ENCODE results near the gene TM9SF1.

The TM9SF1 gene

DNA sequence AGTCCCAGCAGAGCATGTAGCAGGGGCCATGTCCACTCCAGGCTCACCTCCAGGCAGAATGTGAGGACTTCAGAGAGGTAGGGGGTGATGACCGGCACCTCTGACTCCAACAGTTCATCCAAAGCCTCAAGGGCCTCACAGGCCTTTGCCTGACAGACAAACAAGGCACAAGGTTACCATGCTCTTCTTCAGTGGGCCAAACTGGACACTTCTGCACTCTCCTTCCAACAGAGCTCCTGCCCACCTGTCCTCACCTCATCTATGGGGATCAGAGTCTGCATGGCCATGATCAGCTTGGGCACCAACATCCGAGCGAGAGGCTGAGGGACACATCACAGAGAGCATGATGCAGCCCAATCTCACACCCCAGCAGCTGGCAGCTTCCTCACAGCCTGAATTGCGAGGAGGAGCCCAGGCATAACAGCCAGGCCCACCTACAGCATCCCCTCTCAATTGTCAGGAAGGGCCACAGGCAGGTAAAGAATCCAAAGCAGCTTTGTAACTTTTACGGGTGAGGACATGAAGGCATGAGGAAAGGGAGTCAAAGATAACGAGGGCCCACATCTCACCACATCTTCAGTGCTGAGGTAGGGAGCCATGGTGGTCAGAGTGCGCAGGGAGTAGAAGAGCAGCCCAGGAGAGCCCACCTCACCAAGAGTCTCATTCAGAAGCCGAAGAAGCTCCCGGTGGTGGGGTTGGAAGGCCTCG, 8.3 kb downstream of the TM9SF1 start:
- TF ChIP-seq, protein P1, sequence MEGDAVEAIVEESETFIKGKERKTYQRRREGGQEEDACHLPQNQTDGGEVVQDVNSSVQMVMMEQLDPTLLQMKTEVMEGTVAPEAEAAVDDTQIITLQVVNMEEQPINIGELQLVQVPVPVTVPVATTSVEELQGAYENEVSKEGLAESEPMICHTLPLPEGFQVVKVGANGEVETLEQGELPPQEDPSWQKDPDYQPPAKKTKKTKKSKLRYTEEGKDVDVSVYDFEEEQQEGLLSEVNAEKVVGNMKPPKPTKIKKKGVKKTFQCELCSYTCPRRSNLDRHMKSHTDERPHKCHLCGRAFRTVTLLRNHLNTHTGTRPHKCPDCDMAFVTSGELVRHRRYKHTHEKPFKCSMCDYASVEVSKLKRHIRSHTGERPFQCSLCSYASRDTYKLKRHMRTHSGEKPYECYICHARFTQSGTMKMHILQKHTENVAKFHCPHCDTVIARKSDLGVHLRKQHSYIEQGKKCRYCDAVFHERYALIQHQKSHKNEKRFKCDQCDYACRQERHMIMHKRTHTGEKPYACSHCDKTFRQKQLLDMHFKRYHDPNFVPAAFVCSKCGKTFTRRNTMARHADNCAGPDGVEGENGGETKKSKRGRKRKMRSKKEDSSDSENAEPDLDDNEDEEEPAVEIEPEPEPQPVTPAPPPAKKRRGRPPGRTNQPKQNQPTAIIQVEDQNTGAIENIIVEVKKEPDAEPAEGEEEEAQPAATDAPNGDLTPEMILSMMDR (IDR thresholded peaks at IDR 0.05): no peak

DNA sequence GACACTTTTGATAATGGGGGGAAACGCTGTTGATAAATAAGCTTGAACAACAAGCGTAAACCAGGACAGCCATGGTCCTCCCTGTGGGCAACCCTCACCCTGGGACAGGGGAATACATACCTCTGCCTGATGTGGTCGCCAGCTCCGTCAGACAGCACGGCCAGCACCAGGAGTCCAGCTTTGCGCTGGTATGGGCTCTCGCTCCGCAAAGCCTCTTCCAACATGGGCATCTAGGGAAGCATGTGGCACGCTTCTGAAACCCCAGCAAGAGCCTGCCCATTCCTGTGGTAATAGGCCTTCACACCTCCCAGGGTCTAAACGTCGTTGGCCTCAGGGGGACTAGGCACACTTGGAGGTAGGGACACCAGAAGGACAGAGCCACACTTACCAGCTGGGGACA, 9.5 kb downstream of the TM9SF1 start:
- TF ChIP-seq, protein P1 (IDR thresholded peaks at IDR 0.05): no peak

DNA sequence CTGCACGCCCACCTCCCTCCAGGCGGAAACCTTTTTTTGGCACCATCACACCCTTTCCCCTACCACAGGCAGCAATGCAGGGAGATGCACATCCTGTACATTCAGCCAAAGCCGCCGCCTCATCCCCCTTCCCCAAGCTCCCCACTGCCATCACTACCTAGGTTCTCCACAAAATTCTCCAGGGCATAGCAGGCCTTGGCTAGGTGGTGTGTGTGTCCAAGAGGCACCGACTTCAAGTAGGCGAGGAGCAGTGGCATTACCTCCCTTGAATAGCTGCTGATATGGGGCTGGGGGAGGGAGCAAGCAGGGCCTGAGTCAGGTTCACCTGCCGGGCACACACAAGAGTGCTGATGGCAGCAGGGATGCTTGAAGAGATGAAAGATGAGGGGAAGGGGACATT, 10.2 kb downstream of the TM9SF1 start:
- TF ChIP-seq, protein P1 (IDR thresholded peaks at IDR 0.05): no peak

DNA sequence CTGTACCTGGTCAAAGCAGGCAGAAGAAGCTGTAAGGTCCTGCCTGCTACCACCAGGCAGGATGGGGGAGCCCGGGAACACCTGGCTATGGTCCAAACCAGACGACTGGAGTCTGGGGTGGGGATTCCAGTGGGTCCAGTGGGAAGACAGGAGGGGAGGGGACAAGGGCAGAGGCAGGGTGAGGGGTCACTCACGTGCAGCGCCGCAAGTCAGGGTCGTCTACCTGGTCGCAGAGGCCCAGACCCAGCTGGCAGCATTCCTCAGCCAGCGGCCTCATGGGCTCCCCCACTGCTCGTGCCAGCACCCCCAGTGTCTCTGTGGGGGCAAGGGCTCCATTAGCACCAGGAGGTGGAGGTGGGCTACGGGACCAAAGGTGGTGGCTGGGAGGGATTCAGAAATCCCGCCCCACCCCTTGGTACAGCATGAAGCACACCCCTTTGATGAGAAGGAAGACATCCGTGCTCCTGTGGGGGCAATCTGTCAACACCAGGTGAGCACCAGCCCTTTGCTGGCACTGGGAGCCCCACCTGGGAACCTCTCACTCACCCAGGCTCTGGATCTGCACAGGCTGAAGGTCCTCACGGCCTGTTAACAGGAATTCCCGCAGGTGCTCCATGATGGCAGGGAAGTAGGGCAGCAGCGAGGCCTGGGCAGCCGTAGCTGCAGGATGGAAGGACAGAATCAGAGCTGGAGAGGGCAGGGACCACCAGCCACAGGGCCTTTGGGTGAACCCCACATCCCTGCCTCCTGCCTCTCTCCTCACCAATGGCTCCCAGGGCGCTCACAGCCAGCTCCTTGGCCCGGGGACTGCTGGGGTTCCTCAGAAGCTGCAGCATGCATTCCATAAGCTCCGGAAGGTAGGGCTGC, 10.9 kb downstream of the TM9SF1 start:
- TF ChIP-seq, protein P1 (IDR thresholded peaks at IDR 0.05): no peak

DNA sequence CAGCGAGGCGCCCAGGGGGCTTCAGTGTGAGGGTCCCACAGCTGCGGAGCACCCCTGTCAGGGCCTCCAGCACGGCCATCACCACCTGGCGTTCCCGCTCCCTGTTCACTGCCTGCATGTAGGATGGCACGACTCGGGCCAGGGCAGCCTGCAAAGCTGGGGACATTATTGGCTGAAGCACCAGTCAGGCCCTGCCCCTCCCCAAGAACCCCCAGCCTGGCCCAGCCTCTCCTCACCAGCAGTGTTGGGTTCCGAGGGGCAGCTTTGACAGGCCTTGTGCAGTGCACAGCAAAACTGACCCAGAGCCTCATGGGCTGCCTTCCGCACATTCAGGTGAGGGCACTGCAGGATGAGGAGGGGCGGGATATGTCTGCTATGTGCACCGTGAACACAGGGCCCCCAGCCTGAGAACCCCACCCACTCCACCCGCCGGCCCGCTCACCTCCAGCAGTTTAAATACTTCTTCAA, 12.2 kb downstream of the TM9SF1 start:
- TF ChIP-seq, protein P1 (IDR thresholded peaks at IDR 0.05): no peak

DNA sequence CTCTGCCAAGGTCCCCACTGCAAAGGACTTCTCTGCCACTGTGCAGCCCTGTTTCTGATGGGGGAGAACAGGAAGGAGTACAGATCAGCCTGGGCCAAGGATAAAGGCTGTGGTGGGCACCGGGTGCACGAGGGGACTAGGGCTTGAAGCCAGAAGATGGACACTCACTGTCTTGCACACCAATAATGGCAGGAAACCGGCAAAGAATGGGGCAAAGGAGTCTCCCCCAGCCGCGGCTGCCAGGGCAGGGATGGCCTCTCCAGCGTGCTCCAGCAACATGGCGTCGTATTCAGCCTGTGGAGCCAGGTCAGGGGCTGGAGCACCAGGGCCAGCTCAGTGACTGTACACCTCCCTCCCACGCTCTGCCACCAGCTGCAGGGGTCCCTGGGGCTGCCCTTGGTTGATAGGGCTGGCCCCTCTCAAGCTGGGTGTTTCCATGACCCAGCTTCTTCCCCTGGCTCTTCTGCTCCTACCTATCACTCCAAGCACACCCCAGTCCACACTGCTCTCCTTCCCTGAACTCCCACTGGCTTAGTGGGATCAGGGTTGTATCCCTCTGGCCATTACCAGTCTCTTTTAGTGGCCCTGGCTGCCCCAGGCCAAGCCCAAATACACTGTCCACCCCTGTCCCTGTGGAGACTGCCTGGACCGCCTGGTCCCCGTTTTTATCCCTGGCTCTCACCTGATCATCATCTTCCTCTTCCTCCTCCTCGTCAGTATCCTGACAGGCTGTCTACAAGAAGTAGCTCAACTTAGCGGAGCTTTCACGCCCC, 12.9 kb downstream of the TM9SF1 start:
- TF ChIP-seq, protein P1 (IDR thresholded peaks at IDR 0.05): no peak

DNA sequence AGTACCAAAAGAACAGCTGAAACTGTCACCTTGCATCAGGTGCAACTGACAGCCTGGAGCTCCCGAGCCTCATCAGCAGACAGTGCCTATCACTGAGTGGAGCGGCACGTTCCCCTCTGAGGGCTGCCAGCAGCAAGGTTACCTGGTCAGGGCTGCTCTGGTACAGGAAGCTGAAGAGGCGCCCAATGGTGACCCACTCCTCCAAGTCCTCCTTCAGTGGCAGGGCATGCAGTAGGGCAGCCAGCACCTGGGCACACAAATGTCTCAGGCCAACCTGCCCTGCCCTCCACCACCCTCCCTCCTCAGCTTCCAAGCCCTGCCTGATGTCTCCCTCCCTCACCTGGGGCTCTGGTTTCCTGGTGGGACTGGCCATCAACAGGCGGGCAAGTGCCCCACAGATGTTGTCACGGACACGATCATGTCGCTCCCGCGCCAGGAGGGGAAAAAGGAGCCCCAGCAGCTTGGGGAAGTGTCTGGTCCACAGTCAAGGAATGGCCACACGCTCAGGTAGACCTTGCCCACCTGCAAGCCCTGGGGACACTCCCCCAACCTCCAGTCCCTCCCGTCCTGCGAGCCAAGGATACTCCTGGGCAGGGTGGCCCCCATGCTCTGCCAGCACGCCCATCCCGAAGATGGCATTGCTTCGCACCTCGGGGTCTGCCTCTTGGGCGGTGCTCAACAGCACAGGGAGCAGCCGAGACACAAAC, 13.7 kb downstream of the TM9SF1 start:
- TF ChIP-seq, protein P1 (IDR thresholded peaks at IDR 0.05): no peak
